Activated naive CD4-positive, alpha-beta T cell (primary cell): ENCODE measurements around the gene ZFP82.

ENCODE experiments used
- DNase-seq, 4 experiments: peaks; one replicate each; lab custom pipeline; 2025; lab: John Stamatoyannopoulos, UW

Gene ZFP82

GRCh38 chr19:36418287-36419001 is at the start of gene ZFP82:
TSS of gene ZFP82 (minus strand) at chr19:36418644. CDS start at chr19:36409789, 8,855 bp downstream.
- peak; percentile 37 to 66 (median 41) for DNase-seq

GRCh38 chr19:36460046-36460445 is 41.6 kb upstream of the ZFP82 start:
- DNase-seq, result no peak

DNA sequence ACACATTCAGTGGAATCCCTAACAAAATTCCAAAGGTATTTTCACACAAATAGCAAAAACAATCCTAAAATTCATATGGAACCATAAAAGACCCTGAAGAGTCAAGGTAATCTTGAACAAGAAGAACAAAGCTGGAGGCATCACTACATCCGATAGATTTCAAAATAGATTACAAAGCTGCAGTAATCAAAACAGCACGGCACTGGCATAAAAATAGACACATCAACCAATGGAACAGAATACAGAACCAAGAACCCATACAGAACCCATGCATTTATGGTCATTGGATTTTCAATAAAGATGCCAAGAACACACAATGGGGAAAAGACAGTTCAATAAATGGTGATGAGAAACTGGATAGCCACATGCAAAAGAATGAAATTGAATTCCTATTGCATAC is 38.4 kb upstream of the ZFP82 start:
- DNase-seq, result no peak

- no peak for DNase-seq
These were observed 30.7 kb upstream of the ZFP82 start for GRCh38 chr19:36449059-36449670.

GRCh38 chr19:36441339-36441738 is 22.9 kb upstream of the ZFP82 start:
- DNase-seq, result no peak

DNA sequence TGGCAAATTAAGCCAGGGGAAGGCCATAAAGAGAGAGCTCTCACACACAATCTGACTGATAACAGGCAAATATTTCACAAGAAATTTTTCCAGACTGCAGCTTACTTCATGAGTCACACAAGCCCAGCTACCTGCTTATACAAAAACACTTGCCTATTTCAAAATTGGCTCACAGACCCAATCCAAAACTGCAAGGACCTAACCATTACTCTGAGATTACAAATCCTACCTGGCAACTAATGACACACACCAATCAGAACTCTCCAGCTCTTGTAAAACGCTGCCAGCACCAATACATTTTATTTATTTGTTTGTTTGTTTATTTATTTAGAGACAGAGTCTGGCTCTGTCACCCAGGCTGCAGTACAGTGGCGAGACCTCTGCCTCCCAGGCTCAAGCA is 18.1 kb upstream of the ZFP82 start:
- DNase-seq, result no peak

GRCh38 chr19:36423925-36424324 is 5.5 kb upstream of the ZFP82 start:
- no peak for DNase-seq

GRCh38 chr19:36421749-36422481 is 3.5 kb upstream of the ZFP82 start:
- DNase-seq, result no peak

GRCh38 chr19:36420961-36421748 is 2.7 kb upstream of the ZFP82 start:
- DNase-seq, result no peak

DNA sequence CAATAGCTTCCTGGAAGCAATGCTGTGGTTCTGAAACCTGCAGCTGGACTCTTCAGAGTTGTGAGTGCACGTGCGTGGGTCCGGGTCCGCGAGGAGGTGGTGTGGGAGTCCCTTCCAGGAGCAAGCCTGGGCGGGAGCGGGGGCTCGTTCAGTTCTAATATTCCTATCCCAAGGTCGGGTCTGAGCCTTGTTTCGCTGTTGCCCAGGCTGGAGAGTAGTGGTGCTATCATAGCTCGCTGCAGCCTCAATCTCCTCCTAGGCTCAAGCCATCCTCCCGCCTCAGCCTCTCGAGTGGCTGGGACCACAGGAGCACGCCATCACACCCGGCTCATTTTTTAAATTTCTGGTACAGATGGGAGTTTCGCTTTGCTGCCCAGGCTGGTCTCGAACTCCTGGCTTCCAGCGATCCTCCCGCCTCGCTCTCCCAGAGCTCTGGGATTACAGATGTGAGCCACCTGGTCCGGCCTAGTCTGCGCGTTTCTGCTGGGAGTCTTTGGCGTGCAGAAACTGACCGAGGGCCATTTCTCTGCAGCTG is 625 bp downstream of the ZFP82 start:
- DNase-seq, result no peak

- no peak for DNase-seq
These were observed 8.6 kb downstream of the ZFP82 start for GRCh38 chr19:36409841-36410240.

DNA sequence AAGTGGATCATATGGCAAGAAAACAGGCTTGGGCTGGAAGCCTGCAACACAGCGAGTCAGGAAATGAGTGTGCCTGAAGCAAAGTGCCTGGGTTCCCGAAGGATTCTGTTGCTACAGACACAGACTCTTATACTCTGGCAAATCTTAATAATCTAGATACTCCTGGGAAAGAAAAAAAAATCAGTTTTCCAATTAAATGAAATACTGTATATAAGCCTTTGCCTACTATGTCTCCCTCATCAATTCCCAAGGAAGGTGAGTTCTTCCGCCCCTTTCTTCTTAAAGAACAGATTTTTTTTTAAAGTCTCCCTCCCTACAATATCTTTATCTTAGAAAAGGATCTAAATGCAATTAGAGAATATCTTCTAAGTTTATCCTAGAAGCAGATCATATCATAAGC is 10.3 kb downstream of the ZFP82 start:
- no peak for DNase-seq

GRCh38 chr19:36404498-36404897 is 13.9 kb downstream of the ZFP82 start:
- no peak for DNase-seq

- no peak for DNase-seq
These were observed 17.0 kb downstream of the ZFP82 start for GRCh38 chr19:36401475-36401874.

DNA sequence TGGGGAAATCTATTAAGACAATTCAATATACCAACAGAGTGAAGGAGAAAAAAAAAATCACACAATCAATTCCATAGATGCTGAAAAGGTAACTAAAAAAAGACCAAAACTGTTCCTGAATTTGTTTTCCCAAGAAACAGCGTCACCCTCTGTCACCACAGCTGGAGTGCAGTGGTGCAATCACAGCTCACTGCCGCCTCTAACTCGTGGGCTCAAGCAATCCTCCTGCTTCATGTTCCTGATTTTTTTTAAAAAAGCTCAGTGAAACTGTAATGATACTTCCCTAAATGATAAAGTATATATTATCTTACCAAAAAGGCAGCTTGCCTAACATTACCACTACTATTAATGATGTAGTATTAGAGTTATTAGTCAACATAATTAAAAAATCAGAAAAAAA is 19.9 kb downstream of the ZFP82 start:
- no peak for DNase-seq

- no peak for DNase-seq
These were observed 25.3 kb downstream of the ZFP82 start for GRCh38 chr19:36392916-36393673.

DNA sequence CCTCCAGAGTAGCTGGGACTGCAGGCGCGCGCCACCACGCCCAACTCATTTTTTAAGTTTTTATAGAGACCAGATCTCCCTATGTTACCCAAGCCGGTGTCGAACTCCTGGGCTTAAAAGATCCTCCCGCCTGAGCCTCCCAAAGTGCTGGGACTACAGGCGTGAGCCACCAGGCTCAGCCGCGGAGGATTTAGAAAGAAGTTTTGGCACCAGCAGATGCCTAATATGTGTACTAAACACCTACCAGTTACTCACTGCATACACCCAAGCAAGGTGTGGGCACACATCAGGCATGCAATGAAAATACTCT is 39.0 kb downstream of the ZFP82 start:
- DNase-seq, result no peak

GRCh38 chr19:36378625-36379509 is 39.6 kb downstream of the ZFP82 start, which contains the start of gene ZFP14:
TSS of gene ZFP14 (minus strand) at chr19:36379201. CDS start at chr19:36367892, 11,309 bp downstream.
- peak; percentile 83 to 90 (median 86) for DNase-seq

- no peak for DNase-seq
These were observed 40.8 kb downstream of the ZFP82 start for GRCh38 chr19:36377541-36378178.

- no peak for DNase-seq
These were observed 44.7 kb downstream of the ZFP82 start for GRCh38 chr19:36373638-36374156.
